ENCODE measurements around the gene RASA3. TPM values are rescaled to one million over a fixed set of nuclear protein-coding genes. Genes with fewer than 3 reads are reported as not detected.

The RASA3 gene
- total and polyA plus RNA-seq, 10 of the 15 experiments (the other 5 are each of a cell fraction or from before 2014, with no cell fraction given): 0.79 to 33.9 (median 17.6) TPM

DNA sequence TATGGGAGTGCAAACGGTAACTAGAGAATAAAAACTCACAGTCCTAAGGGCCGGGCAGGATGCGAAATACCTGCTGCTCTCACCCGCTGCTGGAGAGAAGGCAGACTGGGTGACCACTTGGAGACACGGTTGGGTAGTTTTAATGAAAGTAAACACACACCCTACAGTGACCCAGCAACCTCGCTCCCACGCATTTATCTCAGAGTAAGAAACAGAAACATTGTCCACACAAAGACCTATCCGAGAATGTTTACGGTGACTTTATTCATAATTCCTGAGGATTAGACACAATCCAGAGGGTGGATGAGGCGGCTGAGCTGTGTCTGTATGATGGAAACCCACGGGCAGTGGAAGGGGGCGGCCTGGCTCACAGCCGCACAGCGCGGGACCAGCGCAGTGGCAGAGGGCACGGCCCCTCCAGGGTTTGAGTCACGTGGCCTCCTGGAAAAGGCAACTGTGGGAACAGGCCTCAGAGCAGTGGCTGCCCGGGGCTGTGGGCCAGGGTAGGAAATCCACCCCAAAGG is 85.0 kb downstream of the RASA3 start (continued):
- TF ChIP-seq, protein P1, sequence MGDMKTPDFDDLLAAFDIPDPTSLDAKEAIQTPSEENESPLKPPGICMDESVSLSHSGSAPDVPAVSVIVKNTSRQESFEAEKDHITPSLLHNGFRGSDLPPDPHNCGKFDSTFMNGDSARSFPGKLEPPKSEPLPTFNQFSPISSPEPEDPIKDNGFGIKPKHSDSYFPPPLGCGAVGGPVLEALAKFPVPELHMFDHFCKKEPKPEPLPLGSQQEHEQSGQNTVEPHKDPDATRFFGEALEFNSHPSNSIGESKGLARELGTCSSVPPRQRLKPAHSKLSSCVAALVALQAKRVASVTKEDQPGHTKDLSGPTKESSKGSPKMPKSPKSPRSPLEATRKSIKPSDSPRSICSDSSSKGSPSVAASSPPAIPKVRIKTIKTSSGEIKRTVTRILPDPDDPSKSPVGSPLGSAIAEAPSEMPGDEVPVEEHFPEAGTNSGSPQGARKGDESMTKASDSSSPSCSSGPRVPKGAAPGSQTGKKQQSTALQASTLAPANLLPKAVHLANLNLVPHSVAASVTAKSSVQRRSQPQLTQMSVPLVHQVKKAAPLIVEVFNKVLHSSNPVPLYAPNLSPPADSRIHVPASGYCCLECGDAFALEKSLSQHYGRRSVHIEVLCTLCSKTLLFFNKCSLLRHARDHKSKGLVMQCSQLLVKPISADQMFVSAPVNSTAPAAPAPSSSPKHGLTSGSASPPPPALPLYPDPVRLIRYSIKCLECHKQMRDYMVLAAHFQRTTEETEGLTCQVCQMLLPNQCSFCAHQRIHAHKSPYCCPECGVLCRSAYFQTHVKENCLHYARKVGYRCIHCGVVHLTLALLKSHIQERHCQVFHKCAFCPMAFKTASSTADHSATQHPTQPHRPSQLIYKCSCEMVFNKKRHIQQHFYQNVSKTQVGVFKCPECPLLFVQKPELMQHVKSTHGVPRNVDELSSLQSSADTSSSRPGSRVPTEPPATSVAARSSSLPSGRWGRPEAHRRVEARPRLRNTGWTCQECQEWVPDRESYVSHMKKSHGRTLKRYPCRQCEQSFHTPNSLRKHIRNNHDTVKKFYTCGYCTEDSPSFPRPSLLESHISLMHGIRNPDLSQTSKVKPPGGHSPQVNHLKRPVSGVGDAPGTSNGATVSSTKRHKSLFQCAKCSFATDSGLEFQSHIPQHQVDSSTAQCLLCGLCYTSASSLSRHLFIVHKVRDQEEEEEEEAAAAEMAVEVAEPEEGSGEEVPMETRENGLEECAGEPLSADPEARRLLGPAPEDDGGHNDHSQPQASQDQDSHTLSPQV (IDR thresholded peaks at IDR 0.05): no peak
- TF ChIP-seq HDAC2 (IDR thresholded peaks at IDR 0.05): no peak
- no peak for TF ChIP-seq FOXK2 (IDR thresholded peaks at IDR 0.05)
- TF ChIP-seq MYB (IDR thresholded peaks at IDR 0.05; ENCODE audit: borderline replicate concordance, low read depth, low read length): no peak
- TF ChIP-seq, protein P2, sequence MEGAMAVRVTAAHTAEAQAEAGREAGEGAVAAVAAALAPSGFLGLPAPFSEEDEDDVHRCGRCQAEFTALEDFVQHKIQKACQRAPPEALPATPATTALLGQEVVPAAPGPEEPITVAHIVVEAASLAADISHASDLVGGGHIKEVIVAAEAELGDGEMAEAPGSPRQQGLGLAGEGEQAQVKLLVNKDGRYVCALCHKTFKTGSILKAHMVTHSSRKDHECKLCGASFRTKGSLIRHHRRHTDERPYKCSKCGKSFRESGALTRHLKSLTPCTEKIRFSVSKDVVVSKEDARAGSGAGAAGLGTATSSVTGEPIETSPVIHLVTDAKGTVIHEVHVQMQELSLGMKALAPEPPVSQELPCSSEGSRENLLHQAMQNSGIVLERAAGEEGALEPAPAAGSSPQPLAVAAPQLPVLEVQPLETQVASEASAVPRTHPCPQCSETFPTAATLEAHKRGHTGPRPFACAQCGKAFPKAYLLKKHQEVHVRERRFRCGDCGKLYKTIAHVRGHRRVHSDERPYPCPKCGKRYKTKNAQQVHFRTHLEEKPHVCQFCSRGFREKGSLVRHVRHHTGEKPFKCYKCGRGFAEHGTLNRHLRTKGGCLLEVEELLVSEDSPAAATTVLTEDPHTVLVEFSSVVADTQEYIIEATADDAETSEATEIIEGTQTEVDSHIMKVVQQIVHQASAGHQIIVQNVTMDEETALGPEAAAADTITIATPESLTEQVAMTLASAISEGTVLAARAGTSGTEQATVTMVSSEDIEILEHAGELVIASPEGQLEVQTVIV (IDR thresholded peaks at IDR 0.05; ENCODE audit: borderline replicate concordance, partially characterized antibody): no peak
- TF ChIP-seq NBN (IDR thresholded peaks at IDR 0.05): 0 out of 2 replicates have a peak, but pooled peaks have one; percentile 21
- TF ChIP-seq CBX3 (IDR thresholded peaks at IDR 0.05; ENCODE audit: borderline replicate concordance, low read depth): no peak
- TF ChIP-seq MEF2A (IDR thresholded peaks at IDR 0.05; ENCODE audit: insufficient read depth, low read depth, low read length): no peak
- no peak for TF ChIP-seq TCF7 (IDR thresholded peaks at IDR 0.05; ENCODE audit: borderline replicate concordance)
- no peak for TF ChIP-seq CREM (IDR thresholded peaks at IDR 0.05; ENCODE audit: low read depth)
- TF ChIP-seq BHLHE40 (IDR thresholded peaks at IDR 0.05; ENCODE audit: borderline replicate concordance in 1 of 2, low read depth in 2 of 2, low read length in 1 of 2): peak in 1 of 2 experiments; percentile 14; a peak in 1 of 4 replicates
- no peak for TF ChIP-seq SUPT20H (IDR thresholded peaks at IDR 0.05; ENCODE audit: borderline replicate concordance, control insufficient read depth, low read depth, low read length)
- no peak for TF ChIP-seq CBFB (IDR thresholded peaks at IDR 0.05; ENCODE audit: low read depth)
- TF ChIP-seq ZNF384 (IDR thresholded peaks at IDR 0.05; ENCODE audit: borderline replicate concordance, low read depth, low read length): no peak
- TF ChIP-seq, protein P3, sequence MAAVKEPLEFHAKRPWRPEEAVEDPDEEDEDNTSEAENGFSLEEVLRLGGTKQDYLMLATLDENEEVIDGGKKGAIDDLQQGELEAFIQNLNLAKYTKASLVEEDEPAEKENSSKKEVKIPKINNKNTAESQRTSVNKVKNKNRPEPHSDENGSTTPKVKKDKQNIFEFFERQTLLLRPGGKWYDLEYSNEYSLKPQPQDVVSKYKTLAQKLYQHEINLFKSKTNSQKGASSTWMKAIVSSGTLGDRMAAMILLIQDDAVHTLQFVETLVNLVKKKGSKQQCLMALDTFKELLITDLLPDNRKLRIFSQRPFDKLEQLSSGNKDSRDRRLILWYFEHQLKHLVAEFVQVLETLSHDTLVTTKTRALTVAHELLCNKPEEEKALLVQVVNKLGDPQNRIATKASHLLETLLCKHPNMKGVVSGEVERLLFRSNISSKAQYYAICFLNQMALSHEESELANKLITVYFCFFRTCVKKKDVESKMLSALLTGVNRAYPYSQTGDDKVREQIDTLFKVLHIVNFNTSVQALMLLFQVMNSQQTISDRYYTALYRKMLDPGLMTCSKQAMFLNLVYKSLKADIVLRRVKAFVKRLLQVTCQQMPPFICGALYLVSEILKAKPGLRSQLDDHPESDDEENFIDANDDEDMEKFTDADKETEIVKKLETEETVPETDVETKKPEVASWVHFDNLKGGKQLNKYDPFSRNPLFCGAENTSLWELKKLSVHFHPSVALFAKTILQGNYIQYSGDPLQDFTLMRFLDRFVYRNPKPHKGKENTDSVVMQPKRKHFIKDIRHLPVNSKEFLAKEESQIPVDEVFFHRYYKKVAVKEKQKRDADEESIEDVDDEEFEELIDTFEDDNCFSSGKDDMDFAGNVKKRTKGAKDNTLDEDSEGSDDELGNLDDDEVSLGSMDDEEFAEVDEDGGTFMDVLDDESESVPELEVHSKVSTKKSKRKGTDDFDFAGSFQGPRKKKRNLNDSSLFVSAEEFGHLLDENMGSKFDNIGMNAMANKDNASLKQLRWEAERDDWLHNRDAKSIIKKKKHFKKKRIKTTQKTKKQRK (IDR thresholded peaks at IDR 0.05; ENCODE audit: low read depth, low read length): no peak
- TF ChIP-seq RFX5 (IDR thresholded peaks at IDR 0.05; ENCODE audit: low read depth, low read length): no peak
- TF ChIP-seq, protein P4, sequence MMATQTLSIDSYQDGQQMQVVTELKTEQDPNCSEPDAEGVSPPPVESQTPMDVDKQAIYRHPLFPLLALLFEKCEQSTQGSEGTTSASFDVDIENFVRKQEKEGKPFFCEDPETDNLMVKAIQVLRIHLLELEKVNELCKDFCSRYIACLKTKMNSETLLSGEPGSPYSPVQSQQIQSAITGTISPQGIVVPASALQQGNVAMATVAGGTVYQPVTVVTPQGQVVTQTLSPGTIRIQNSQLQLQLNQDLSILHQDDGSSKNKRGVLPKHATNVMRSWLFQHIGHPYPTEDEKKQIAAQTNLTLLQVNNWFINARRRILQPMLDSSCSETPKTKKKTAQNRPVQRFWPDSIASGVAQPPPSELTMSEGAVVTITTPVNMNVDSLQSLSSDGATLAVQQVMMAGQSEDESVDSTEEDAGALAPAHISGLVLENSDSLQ (IDR thresholded peaks at IDR 0.05): no peak
- TF ChIP-seq, protein P5, sequence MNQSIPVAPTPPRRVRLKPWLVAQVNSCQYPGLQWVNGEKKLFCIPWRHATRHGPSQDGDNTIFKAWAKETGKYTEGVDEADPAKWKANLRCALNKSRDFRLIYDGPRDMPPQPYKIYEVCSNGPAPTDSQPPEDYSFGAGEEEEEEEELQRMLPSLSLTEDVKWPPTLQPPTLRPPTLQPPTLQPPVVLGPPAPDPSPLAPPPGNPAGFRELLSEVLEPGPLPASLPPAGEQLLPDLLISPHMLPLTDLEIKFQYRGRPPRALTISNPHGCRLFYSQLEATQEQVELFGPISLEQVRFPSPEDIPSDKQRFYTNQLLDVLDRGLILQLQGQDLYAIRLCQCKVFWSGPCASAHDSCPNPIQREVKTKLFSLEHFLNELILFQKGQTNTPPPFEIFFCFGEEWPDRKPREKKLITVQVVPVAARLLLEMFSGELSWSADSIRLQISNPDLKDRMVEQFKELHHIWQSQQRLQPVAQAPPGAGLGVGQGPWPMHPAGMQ (IDR thresholded peaks at IDR 0.05; ENCODE audit: borderline replicate concordance): no peak

All from GM12878 (cell line).